Measurements from ENCODE around the gene OR14A2. TPM values are rescaled to one million over a fixed set of nuclear protein-coding genes. Genes with fewer than 3 reads are reported as not detected.

OR14A2 gene
- polyA plus RNA-seq: not detected in 2 replicates
- not detected in 2 replicates for polyA minus RNA-seq

DNA sequence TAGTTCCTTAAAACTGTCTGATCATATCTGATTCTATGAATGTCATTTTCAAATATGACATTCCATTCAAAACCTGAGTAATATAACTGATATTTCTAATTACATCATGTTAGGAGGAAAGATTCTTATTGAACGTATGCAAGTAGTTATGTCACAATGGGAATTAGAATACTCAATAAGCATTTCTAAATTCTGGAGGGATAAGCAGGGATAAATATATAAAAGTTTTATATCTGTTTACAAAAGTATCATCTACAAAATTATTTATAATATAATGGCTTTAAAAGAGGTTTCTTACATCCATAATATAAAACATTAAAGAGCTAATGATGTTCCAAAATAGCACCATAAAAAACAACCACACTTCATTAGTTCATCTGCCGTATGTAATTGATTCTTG is at the start of gene OR14A2:
OR14A2 (minus strand) TSS at position 101 of the 400 bp plus-strand sequence.
- no peaks in the 10 kb centered on the region for H3K9me2 ChIP-seq (ENCODE audit: insufficient read depth, low read length)
- H2AFZ ChIP-seq (ENCODE audit: low read depth, low read length): no peak within 1 kb of the TSS
- no peak within 1 kb of the TSS for H3K27ac ChIP-seq (ENCODE audit: low read length)
- H3K4me2 ChIP-seq (ENCODE audit: low read length): no peak within 1 kb of the TSS
- no peaks in the 10 kb centered on the region for H3K79me2 ChIP-seq (replicated peaks; ENCODE audit: insufficient read depth, low read length)
- H3F3A ChIP-seq (ENCODE audit: insufficient read depth, low read length, poor library complexity, severe bottlenecking): no peaks in the 10 kb centered on the region
- H3K9me3 ChIP-seq (ENCODE audit: low read length): no peaks in the 10 kb centered on the region
- TF ChIP-seq TAF1 (IDR thresholded peaks at IDR 0.05; ENCODE audit: low read depth) (no peak), MXI1 (conservative IDR thresholded peaks at IDR 0.05; ENCODE audit: poor library complexity, severe bottlenecking) (no peak), EZH2 (IDR thresholded peaks at IDR 0.05; ENCODE audit: borderline replicate concordance, insufficient read depth, low read length, poor library complexity, severe bottlenecking) (no peak), SMC3 (conservative IDR thresholded peaks at IDR 0.05; ENCODE audit: poor library complexity) (no peak), POLR2AphosphoS5 (IDR thresholded peaks at IDR 0.05) (no peak), EP300 (conservative IDR thresholded peaks at IDR 0.05; ENCODE audit: poor library complexity, severe bottlenecking) (no peak), RAD21 (conservative IDR thresholded peaks at IDR 0.05) (no peak)
- TF ChIP-seq, protein P1, sequence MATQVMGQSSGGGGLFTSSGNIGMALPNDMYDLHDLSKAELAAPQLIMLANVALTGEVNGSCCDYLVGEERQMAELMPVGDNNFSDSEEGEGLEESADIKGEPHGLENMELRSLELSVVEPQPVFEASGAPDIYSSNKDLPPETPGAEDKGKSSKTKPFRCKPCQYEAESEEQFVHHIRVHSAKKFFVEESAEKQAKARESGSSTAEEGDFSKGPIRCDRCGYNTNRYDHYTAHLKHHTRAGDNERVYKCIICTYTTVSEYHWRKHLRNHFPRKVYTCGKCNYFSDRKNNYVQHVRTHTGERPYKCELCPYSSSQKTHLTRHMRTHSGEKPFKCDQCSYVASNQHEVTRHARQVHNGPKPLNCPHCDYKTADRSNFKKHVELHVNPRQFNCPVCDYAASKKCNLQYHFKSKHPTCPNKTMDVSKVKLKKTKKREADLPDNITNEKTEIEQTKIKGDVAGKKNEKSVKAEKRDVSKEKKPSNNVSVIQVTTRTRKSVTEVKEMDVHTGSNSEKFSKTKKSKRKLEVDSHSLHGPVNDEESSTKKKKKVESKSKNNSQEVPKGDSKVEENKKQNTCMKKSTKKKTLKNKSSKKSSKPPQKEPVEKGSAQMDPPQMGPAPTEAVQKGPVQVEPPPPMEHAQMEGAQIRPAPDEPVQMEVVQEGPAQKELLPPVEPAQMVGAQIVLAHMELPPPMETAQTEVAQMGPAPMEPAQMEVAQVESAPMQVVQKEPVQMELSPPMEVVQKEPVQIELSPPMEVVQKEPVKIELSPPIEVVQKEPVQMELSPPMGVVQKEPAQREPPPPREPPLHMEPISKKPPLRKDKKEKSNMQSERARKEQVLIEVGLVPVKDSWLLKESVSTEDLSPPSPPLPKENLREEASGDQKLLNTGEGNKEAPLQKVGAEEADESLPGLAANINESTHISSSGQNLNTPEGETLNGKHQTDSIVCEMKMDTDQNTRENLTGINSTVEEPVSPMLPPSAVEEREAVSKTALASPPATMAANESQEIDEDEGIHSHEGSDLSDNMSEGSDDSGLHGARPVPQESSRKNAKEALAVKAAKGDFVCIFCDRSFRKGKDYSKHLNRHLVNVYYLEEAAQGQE (IDR thresholded peaks at IDR 0.05; ENCODE audit: borderline replicate concordance): no peak
- TF ChIP-seq, protein P2, sequence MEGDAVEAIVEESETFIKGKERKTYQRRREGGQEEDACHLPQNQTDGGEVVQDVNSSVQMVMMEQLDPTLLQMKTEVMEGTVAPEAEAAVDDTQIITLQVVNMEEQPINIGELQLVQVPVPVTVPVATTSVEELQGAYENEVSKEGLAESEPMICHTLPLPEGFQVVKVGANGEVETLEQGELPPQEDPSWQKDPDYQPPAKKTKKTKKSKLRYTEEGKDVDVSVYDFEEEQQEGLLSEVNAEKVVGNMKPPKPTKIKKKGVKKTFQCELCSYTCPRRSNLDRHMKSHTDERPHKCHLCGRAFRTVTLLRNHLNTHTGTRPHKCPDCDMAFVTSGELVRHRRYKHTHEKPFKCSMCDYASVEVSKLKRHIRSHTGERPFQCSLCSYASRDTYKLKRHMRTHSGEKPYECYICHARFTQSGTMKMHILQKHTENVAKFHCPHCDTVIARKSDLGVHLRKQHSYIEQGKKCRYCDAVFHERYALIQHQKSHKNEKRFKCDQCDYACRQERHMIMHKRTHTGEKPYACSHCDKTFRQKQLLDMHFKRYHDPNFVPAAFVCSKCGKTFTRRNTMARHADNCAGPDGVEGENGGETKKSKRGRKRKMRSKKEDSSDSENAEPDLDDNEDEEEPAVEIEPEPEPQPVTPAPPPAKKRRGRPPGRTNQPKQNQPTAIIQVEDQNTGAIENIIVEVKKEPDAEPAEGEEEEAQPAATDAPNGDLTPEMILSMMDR (IDR thresholded peaks at IDR 0.05; ENCODE audit: poor library complexity, severe bottlenecking): no peak
- no peak within 1 kb of the TSS for H3K9ac ChIP-seq (ENCODE audit: low read length)
- no peaks in the 10 kb centered on the region for H3K36me3 ChIP-seq (ENCODE audit: insufficient read depth, low read length)
- H4K20me1 ChIP-seq (ENCODE audit: insufficient read depth): no peaks in the 10 kb centered on the region
- H3K4me3 ChIP-seq (ENCODE audit: low read length): no peak within 1 kb of the TSS
- no peaks in the 10 kb centered on the region for H3K27me3 ChIP-seq (ENCODE audit: insufficient read depth, low read depth, low read length)

DNA sequence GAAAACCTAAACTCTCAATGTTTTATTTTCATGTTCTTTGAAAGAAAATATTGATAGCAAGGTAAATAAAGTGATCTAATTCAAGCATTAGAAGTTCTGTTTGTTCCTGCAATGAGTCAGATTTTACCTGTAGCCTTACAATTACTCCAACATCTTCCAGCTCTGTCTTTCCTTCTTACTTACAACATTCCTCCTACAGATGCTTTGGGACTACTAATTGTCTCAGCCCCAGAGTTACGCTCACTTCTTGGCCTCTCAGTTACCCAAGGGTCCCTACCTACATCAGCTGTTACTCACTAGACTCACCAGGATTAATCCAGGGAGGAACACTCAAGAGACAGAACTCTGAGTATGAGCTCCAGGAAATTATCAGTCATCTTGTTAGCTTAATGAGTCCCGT is 49.6 kb upstream of the OR14A2 start:
- H3K27me3 ChIP-seq (ENCODE audit: insufficient read depth, low read depth, low read length): no peaks in the 10 kb centered on the region
- H3K79me2 ChIP-seq (replicated peaks; ENCODE audit: insufficient read depth, low read length): no peaks in the 10 kb centered on the region
- H3K36me3 ChIP-seq (ENCODE audit: insufficient read depth, low read length): no peaks in the 10 kb centered on the region
- no peaks in the 10 kb centered on the region for H3F3A ChIP-seq (ENCODE audit: insufficient read depth, low read length, poor library complexity, severe bottlenecking)
- H3K4me2 ChIP-seq (ENCODE audit: low read length): no peak overlapping the region
- no peaks in the 10 kb centered on the region for H4K20me1 ChIP-seq (ENCODE audit: insufficient read depth)
- no peak overlapping the region for H2AFZ ChIP-seq (ENCODE audit: low read depth, low read length)
- H3K9me2 ChIP-seq (ENCODE audit: insufficient read depth, low read length): no peaks in the 10 kb centered on the region
- H3K9ac ChIP-seq (ENCODE audit: low read length): no peak overlapping the region
- H3K27ac ChIP-seq (ENCODE audit: low read length): no peak overlapping the region
- no peak overlapping the region for H3K4me3 ChIP-seq (ENCODE audit: low read length)
- no peaks in the 10 kb centered on the region for H3K9me3 ChIP-seq (ENCODE audit: low read length)
- TF ChIP-seq POLR2AphosphoS5 (IDR thresholded peaks at IDR 0.05) (no peak), TAF1 (IDR thresholded peaks at IDR 0.05; ENCODE audit: low read depth) (no peak), MXI1 (conservative IDR thresholded peaks at IDR 0.05; ENCODE audit: poor library complexity, severe bottlenecking) (no peak), SMC3 (conservative IDR thresholded peaks at IDR 0.05; ENCODE audit: poor library complexity) (no peak), EZH2 (IDR thresholded peaks at IDR 0.05; ENCODE audit: borderline replicate concordance, insufficient read depth, low read length, poor library complexity, severe bottlenecking) (no peak), EP300 (conservative IDR thresholded peaks at IDR 0.05; ENCODE audit: poor library complexity, severe bottlenecking) (no peak), RAD21 (conservative IDR thresholded peaks at IDR 0.05) (no peak)
- TF ChIP-seq, protein P1 (IDR thresholded peaks at IDR 0.05; ENCODE audit: borderline replicate concordance): no peak
- TF ChIP-seq, protein P2 (IDR thresholded peaks at IDR 0.05; ENCODE audit: poor library complexity, severe bottlenecking): no peak

Data from neural cell (in vitro differentiated cells).